GM19043 (cell line): ENCODE data around the gene TFEB.

ENCODE experiments used
- ATAC-seq: cut with Tn5 transposase; IDR thresholded peaks from one replicate; pipeline ENCODE4 v1.9.1; 2021; ENCODE audit warnings: low read depth; ENCODE audit not compliant: unreplicated experiment

TFEB gene

GRCh38 chr6:41656002-41656691 is 79.3 kb downstream of the TFEB start:
- ATAC-seq: no peak

GRCh38 chr6:41655646-41656001 is 79.8 kb downstream of the TFEB start:
- ATAC-seq: no peak

GRCh38 chr6:41655176-41655575 is 80.2 kb downstream of the TFEB start:
- ATAC-seq: no peak

GRCh38 chr6:41654698-41655151 is 80.7 kb downstream of the TFEB start:
- ATAC-seq: no peak

GRCh38 chr6:41654151-41654697 is 81.2 kb downstream of the TFEB start:
- ATAC-seq: no peak

- no peak for ATAC-seq
Observed at GRCh38 chr6:41653691-41654090, 81.7 kb downstream of the TFEB start.

- no peak for ATAC-seq
Observed at GRCh38 chr6:41652866-41653652, 82.3 kb downstream of the TFEB start.

GRCh38 chr6:41651962-41652657 is 83.3 kb downstream of the TFEB start:
- ATAC-seq: no peak

GRCh38 chr6:41651246-41651961 is 84.0 kb downstream of the TFEB start:
- no peak for ATAC-seq

GRCh38 chr6:41650120-41650519 is 85.3 kb downstream of the TFEB start:
- no peak for ATAC-seq

GRCh38 chr6:41649596-41649995 is 85.8 kb downstream of the TFEB start:
- ATAC-seq: no peak

- ATAC-seq: no peak
Observed at GRCh38 chr6:41648921-41649320, 86.5 kb downstream of the TFEB start.

GRCh38 chr6:41648070-41648585 is 87.3 kb downstream of the TFEB start:
- no peak for ATAC-seq

GRCh38 chr6:41647061-41647511 is 88.3 kb downstream of the TFEB start:
- ATAC-seq: no peak

- no peak for ATAC-seq
Observed at GRCh38 chr6:41646026-41646795, 89.2 kb downstream of the TFEB start.

GRCh38 chr6:41645007-41645618 is 90.3 kb downstream of the TFEB start:
- no peak for ATAC-seq

GRCh38 chr6:41644297-41644879 is 91.0 kb downstream of the TFEB start:
- ATAC-seq: no peak

GRCh38 chr6:41643899-41644269 is 91.5 kb downstream of the TFEB start:
- no peak for ATAC-seq
